Parathyroid adenoma (tissue), 2 donors: Measurements from ENCODE around the gene CFAP20.

Experiments
- H2AFZ ChIP-seq: fragments of 300-600 bp; sonication (generic); one replicate; pipeline ENCODE4 v1.7.0; 2017; ENCODE audit warnings: antibody characterized with exemption, mild to moderate bottlenecking
- H3K27ac ChIP-seq: fragments of 300-600 bp; sonication (generic); one replicate; pipeline ENCODE4 v1.7.0; 2017
- H3K27me3 ChIP-seq: fragments of 300-600 bp; sonication (generic); one replicate; pipeline ENCODE4 v1.7.0; 2017; ENCODE audit warnings: low read length; ENCODE audit not compliant: control insufficient read depth, insufficient read depth
- H3K36me3 ChIP-seq: fragments of 300-600 bp; sonication (generic); one replicate; pipeline ENCODE4 v1.7.0; 2017; ENCODE audit warnings: low read length; ENCODE audit not compliant: control insufficient read depth, insufficient read depth
- H3K4me1 ChIP-seq: fragments of 300-600 bp; sonication (generic); one replicate; pipeline ENCODE4 v1.7.0; 2017; ENCODE audit warnings: control low read depth
- H3K4me2 ChIP-seq: fragments of 300-600 bp; sonication (generic); one replicate; pipeline ENCODE4 v1.7.0; 2017; ENCODE audit warnings: low read length
- H3K4me3 ChIP-seq: fragments of 300-600 bp; sonication (generic); one replicate; pipeline ENCODE4 v1.7.0; 2017; ENCODE audit warnings: low read depth, low read length
- H3K79me2 ChIP-seq: fragments of 300-600 bp; sonication (generic); one replicate; pipeline ENCODE4 v1.7.0; 2017; ENCODE audit warnings: control low read depth
- H3K9ac ChIP-seq: fragments of 300-600 bp; sonication (generic); one replicate; pipeline ENCODE4 v1.7.0; 2017; ENCODE audit warnings: mild to moderate bottlenecking
- H3K9me3 ChIP-seq: fragments of 300-600 bp; sonication (generic); one replicate; pipeline ENCODE4 v1.7.0; 2017; ENCODE audit warnings: low read length; ENCODE audit not compliant: control insufficient read depth
- TF ChIP-seq, protein P1 (sequence below): fragments of 300-600 bp; sonication (generic); IDR thresholded peaks from one replicate; pipeline ENCODE4 v1.7.0; 2017; ENCODE audit warnings: antibody characterized with exemption, mild to moderate bottlenecking
- donor health status: primary hyperparathyroidism.

CFAP20 gene

DNA sequence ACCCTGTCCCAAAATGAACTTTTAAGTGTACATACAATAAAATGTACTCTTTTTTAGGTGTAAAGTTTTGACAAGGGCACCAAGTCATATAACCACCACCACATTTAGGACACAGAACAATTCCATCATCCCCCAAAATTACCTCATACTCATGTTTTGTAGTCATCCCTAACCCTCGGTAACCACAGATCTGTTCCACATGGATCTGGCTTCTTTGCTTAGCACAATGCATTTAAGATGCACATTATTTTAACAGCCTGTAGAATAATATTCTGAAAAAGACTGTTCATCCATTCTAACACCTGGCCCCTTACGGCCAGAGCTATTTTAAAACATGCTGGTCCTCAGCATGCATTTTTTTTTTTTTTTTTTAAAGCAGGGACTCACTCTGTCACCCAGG lies 25.2 kb upstream of the CFAP20 start:
- H3K27ac ChIP-seq, result no peak overlapping the region

DNA sequence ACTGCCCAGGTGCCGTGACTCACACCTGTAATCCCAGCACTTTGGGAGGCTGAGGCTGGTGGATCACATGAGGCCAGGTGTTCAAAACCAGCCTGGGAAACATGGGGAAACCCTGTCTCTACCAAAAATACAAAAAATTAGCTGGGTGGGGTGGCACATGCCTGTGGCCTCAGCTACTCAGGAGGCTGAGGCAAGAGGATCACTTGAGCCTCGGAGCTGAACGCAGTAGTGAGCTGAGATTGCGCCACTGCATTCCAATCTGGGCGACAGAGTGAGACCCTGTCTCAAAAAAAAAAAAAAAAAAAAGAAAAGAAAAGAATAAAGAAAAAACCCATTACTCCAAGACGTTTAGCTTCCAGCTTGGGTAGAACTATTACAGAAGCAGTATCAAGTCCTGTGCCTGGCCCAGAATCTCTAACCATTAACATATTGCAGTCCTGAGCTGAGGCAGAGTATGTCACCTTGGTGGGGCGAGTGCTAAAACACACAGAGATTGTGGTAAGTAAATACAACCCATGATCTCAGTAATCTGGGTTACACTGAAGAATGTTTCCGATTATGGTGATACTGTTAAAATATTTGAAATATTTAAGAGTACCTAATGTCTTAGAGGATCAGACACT lies 23.2 kb upstream of the CFAP20 start:
- no peaks in the 10 kb centered on the region for H3K4me1 ChIP-seq
- no peaks in the 10 kb centered on the region for H3K27me3 ChIP-seq
- H3K79me2 ChIP-seq, result no peaks in the 10 kb centered on the region
- no peak overlapping the region for H2AFZ ChIP-seq
- no peaks in the 10 kb centered on the region for H3K36me3 ChIP-seq
- no peak overlapping the region for H3K4me3 ChIP-seq
- no peak overlapping the region for H3K27ac ChIP-seq
- no peak overlapping the region for H3K9ac ChIP-seq
- no peaks in the 10 kb centered on the region for H3K9me3 ChIP-seq
- TF ChIP-seq, protein P1, sequence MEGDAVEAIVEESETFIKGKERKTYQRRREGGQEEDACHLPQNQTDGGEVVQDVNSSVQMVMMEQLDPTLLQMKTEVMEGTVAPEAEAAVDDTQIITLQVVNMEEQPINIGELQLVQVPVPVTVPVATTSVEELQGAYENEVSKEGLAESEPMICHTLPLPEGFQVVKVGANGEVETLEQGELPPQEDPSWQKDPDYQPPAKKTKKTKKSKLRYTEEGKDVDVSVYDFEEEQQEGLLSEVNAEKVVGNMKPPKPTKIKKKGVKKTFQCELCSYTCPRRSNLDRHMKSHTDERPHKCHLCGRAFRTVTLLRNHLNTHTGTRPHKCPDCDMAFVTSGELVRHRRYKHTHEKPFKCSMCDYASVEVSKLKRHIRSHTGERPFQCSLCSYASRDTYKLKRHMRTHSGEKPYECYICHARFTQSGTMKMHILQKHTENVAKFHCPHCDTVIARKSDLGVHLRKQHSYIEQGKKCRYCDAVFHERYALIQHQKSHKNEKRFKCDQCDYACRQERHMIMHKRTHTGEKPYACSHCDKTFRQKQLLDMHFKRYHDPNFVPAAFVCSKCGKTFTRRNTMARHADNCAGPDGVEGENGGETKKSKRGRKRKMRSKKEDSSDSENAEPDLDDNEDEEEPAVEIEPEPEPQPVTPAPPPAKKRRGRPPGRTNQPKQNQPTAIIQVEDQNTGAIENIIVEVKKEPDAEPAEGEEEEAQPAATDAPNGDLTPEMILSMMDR, result no peak
- no peak overlapping the region for H3K4me2 ChIP-seq

More for the DNA sequence above, 25.2 kb upstream of the CFAP20 start:
- H2AFZ ChIP-seq, result no peak overlapping the region
- H3K36me3 ChIP-seq, result no peaks in the 10 kb centered on the region
- H3K4me2 ChIP-seq, result no peak overlapping the region
- H3K4me3 ChIP-seq, result no peak overlapping the region
- no peaks in the 10 kb centered on the region for H3K9me3 ChIP-seq
- no peak overlapping the region for H3K9ac ChIP-seq
- TF ChIP-seq, protein P1, result no peak
- H3K79me2 ChIP-seq, result no peaks in the 10 kb centered on the region
- no peaks in the 10 kb centered on the region for H3K27me3 ChIP-seq
- no peaks in the 10 kb centered on the region for H3K4me1 ChIP-seq

DNA sequence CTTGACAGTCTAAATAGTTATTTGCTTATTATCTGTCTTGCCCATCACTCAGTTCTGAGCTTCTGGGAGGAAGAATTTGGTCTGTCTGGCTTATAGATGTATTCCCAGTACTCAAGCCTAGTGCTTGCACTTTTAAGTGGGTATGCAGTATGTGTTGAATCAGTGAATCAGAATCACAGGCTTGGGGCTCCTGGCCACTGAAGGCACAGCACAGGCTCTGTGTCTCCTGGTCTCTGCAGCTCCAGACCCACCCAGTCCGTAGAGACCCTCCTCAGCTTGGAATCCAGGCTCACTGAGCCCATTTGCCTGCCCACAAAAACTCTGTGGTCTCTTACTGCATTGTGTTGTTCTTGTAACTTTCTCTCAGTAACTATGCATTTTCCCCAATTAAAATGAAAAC lies 19.3 kb upstream of the CFAP20 start:
- Histone ChIP-seq H3K27me3 (no peaks in the 10 kb centered on the region), H3K4me3 (no peak overlapping the region), H3K79me2 (no peaks in the 10 kb centered on the region), H3K9ac (no peak overlapping the region), H3K36me3 (no peaks in the 10 kb centered on the region), H3K9me3 (no peaks in the 10 kb centered on the region), H3K4me2 (no peak overlapping the region), H3K4me1 (no peaks in the 10 kb centered on the region), H2AFZ (no peak overlapping the region), H3K27ac (no peak overlapping the region)
- TF ChIP-seq, protein P1, result no peak

DNA sequence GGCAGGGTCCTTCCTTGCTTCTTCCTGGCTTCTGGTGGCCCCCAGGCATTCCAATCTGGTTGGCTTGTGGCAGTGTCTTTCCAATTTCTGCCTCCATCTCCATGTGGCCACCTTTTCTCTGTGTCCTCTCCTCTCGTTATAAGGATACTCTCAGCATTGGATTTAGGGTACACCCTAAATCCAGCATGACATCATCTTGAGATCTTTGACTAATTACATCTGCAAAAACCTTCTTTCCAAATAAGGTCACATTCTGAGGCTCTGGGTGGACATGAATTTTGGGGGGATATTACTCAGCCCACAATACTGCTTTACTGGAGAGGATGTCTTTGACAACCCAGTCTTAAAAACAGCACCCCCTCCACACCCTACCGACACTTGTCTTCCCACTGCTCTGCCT lies 18.9 kb upstream of the CFAP20 start:
- Histone ChIP-seq H3K36me3 (no peaks in the 10 kb centered on the region), H3K9ac (no peak overlapping the region), H3K9me3 (no peaks in the 10 kb centered on the region), H3K27me3 (no peaks in the 10 kb centered on the region), H3K4me1 (no peaks in the 10 kb centered on the region), H2AFZ (no peak overlapping the region), H3K4me2 (no peak overlapping the region), H3K27ac (no peak overlapping the region), H3K79me2 (no peaks in the 10 kb centered on the region), H3K4me3 (no peak overlapping the region)
- TF ChIP-seq, protein P1, result no peak

DNA sequence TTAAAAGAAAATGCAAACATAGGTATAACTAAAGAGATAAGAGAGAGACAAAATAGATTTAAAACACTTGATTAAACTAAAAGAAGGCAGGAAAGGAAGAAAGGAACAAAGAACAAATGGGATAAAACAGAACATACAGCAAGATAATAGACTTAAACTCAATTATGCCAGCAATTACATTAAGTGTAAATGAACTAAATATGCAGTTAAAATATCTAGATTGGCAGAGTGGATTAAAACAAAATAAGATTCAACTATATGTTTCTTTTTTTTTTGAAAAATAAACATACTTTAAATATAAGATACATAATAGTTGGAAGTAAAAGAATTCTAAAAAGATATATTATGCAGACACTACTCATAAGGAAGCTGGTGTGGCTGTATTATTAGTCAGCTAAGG lies 9.7 kb upstream of the CFAP20 start:
- TF ChIP-seq, protein P1, result no peak
- H3K4me1 ChIP-seq, result no peaks in the 10 kb centered on the region
- no peak overlapping the region for H3K9ac ChIP-seq
- H3K4me3 ChIP-seq, result no peak overlapping the region
- H3K79me2 ChIP-seq, result no peaks in the 10 kb centered on the region
- no peaks in the 10 kb centered on the region for H3K36me3 ChIP-seq
- no peak overlapping the region for H3K27ac ChIP-seq
- no peak overlapping the region for H3K4me2 ChIP-seq
- no peak overlapping the region for H2AFZ ChIP-seq
- no peaks in the 10 kb centered on the region for H3K9me3 ChIP-seq
- H3K27me3 ChIP-seq, result no peaks in the 10 kb centered on the region
